ENCODE results near the gene C20orf204.
"Not testable (repeated sequence)": the region's sequence is repeated elsewhere in the genome, so short reads cannot be mapped to it uniquely, and the experiment has no call there.

Gene C20orf204

GRCh38 chr20:64086801-64087200 lies 50.8 kb downstream of the C20orf204 start:
- Histone ChIP-seq H3K4me3 (ENCODE audit: low read length) (no peak overlapping the region), H3K27ac (ENCODE audit: low read length) (no peak overlapping the region), H3K9ac (ENCODE audit: low read length) (no peak overlapping the region), H3K79me2 (ENCODE audit: low read length) (no peaks in the 10 kb centered on the region), H3K4me1 (ENCODE audit: low read length) (peaks cover 4% of the 10 kb centered on the region; the same call in 1 of the 2 replicates), H3K9me2 (replicated peaks; ENCODE audit: insufficient read depth, low read length) (no peaks in the 10 kb centered on the region), H2AFZ (ENCODE audit: low read length) (no peak overlapping the region), H3F3A (ENCODE audit: insufficient read depth, low read length) (no peaks in the 10 kb centered on the region), H3K27me3 (replicated peaks; ENCODE audit: insufficient read depth, low read length) (peaks cover 73% of the 10 kb centered on the region), H3K36me3 (replicated peaks; ENCODE audit: insufficient read depth, low read length) (no peaks in the 10 kb centered on the region), H4K20me1 (ENCODE audit: insufficient read depth, low read length) (no peaks in the 10 kb centered on the region), H3K9me3 (replicated peaks; ENCODE audit: insufficient read depth, low read length) (no peaks in the 10 kb centered on the region), H3K4me2 (ENCODE audit: low read depth, low read length) (no peak overlapping the region)
- DNase-seq, result no peak
- TF ChIP-seq EZH2 (optimal IDR thresholded peaks at IDR 0.05; ENCODE audit: low read depth, low read length) (no peak), CTCF (IDR thresholded peaks at IDR 0.05; ENCODE audit: low read length) (no peak), EZH2phosphoT487 (IDR thresholded peaks at IDR 0.05; ENCODE audit: low read length) (no peak)

- H3K36me3 ChIP-seq (replicated peaks; ENCODE audit: insufficient read depth, low read length); DNase-seq; H3K4me1 ChIP-seq (ENCODE audit: low read length); H3K27ac ChIP-seq (ENCODE audit: low read length); H3K9me2 ChIP-seq (replicated peaks; ENCODE audit: insufficient read depth, low read length); H4K20me1 ChIP-seq (ENCODE audit: insufficient read depth, low read length); H3K9ac ChIP-seq (ENCODE audit: low read length); H3F3A ChIP-seq (ENCODE audit: insufficient read depth, low read length); H3K9me3 ChIP-seq (replicated peaks; ENCODE audit: insufficient read depth, low read length); H3K4me2 ChIP-seq (ENCODE audit: low read depth, low read length); H3K4me3 ChIP-seq (ENCODE audit: low read length); H2AFZ ChIP-seq (ENCODE audit: low read length); H3K79me2 ChIP-seq (ENCODE audit: low read length): not testable (repeated sequence)
- H3K27me3 ChIP-seq (replicated peaks; ENCODE audit: insufficient read depth, low read length), result peaks cover 73% of the 10 kb centered on the region
Observed at GRCh38 chr20:64087226-64087825, 51.3 kb downstream of the C20orf204 start.

- H3K4me1 ChIP-seq (ENCODE audit: low read length); H3K36me3 ChIP-seq (replicated peaks; ENCODE audit: insufficient read depth, low read length); H3K79me2 ChIP-seq (ENCODE audit: low read length); DNase-seq; H3F3A ChIP-seq (ENCODE audit: insufficient read depth, low read length); H3K4me3 ChIP-seq (ENCODE audit: low read length); H3K9me3 ChIP-seq (replicated peaks; ENCODE audit: insufficient read depth, low read length); H4K20me1 ChIP-seq (ENCODE audit: insufficient read depth, low read length); H3K27ac ChIP-seq (ENCODE audit: low read length); H3K9ac ChIP-seq (ENCODE audit: low read length); H3K4me2 ChIP-seq (ENCODE audit: low read depth, low read length); H3K9me2 ChIP-seq (replicated peaks; ENCODE audit: insufficient read depth, low read length); H2AFZ ChIP-seq (ENCODE audit: low read length): not testable (repeated sequence)
- peaks cover 70% of the 10 kb centered on the region for H3K27me3 ChIP-seq (replicated peaks; ENCODE audit: insufficient read depth, low read length)
Observed at GRCh38 chr20:64088586-64088985, 52.6 kb downstream of the C20orf204 start.

Measured in MM.1S (cell line).